Measurements from ENCODE around the gene C1QA. TPM values are rescaled to one million over a fixed set of nuclear protein-coding genes. Genes with fewer than 3 reads are reported as not detected.

Gene C1QA
- polyA plus RNA-seq (2013, experiment 1 of 2): not detected
- not detected for polyA plus RNA-seq (2013, experiment 2 of 2)

- H3K36me3 ChIP-seq (ENCODE audit: insufficient read depth, low read length): no peaks in the 10 kb centered on the region
- H3K27me3 ChIP-seq (ENCODE audit: insufficient read depth, low read length): no peaks in the 10 kb centered on the region
- H3K27ac ChIP-seq (ENCODE audit: low read depth, low read length): no peak within 1 kb of the TSS
- WGBS: 84% methylated on average over 5 of the region's 5 CpGs
- 0 out of 2 replicates have a peak, but pooled peaks cover 4% of the 10 kb centered on the region for H3K9me3 ChIP-seq (ENCODE audit: insufficient read depth, low read depth, low read length)
- 0 out of 2 replicates have a peak, but pooled peaks cover 4% of the 10 kb centered on the region for H3K4me1 ChIP-seq (ENCODE audit: insufficient read depth, low read length)
- no peak within 1 kb of the TSS for H3K4me3 ChIP-seq (ENCODE audit: low read length)
- no peak within 1 kb of the TSS for H3K9ac ChIP-seq (ENCODE audit: low read depth, low read length)
These were observed at the start of gene C1QA for GRCh38 chr1:22636353-22636752. Gene C1QA (plus strand): TSS chr1:22636628. CDS start chr1:22637617, 989 bp downstream.

GRCh38 chr1:22587247-22587646 lies 49.2 kb upstream of the C1QA start:
- Histone ChIP-seq H3K9ac (ENCODE audit: low read depth, low read length) (no peak overlapping the region), H3K27me3 (ENCODE audit: insufficient read depth, low read length) (no peaks in the 10 kb centered on the region), H3K4me1 (ENCODE audit: insufficient read depth, low read length) (no peaks in the 10 kb centered on the region), H3K27ac (ENCODE audit: low read depth, low read length) (no peak overlapping the region), H3K9me3 (ENCODE audit: insufficient read depth, low read depth, low read length) (no peaks in the 10 kb centered on the region), H3K4me3 (ENCODE audit: low read length) (no peak overlapping the region), H3K36me3 (ENCODE audit: insufficient read depth, low read length) (no peaks in the 10 kb centered on the region)
- WGBS: 93% methylated on average over 7 of the region's 7 CpGs

GRCh38 chr1:22588899-22589422 lies 47.5 kb upstream of the C1QA start:
- no peaks in the 10 kb centered on the region for H3K9me3 ChIP-seq (ENCODE audit: insufficient read depth, low read depth, low read length)
- H3K36me3 ChIP-seq (ENCODE audit: insufficient read depth, low read length): no peaks in the 10 kb centered on the region
- no peaks in the 10 kb centered on the region for H3K4me1 ChIP-seq (ENCODE audit: insufficient read depth, low read length)
- no peak overlapping the region for H3K9ac ChIP-seq (ENCODE audit: low read depth, low read length)
- no peaks in the 10 kb centered on the region for H3K27me3 ChIP-seq (ENCODE audit: insufficient read depth, low read length)
- no peak overlapping the region for H3K27ac ChIP-seq (ENCODE audit: low read depth, low read length)
- 90% methylated on average over 24 of the region's 24 CpGs for WGBS
- no peak overlapping the region for H3K4me3 ChIP-seq (ENCODE audit: low read length)

GRCh38 chr1:22591576-22591975 lies 44.9 kb upstream of the C1QA start:
- Histone ChIP-seq H3K4me1 (ENCODE audit: insufficient read depth, low read length) (no peaks in the 10 kb centered on the region), H3K9me3 (ENCODE audit: insufficient read depth, low read depth, low read length) (no peaks in the 10 kb centered on the region), H3K27me3 (ENCODE audit: insufficient read depth, low read length) (no peaks in the 10 kb centered on the region), H3K9ac (ENCODE audit: low read depth, low read length) (no peak overlapping the region), H3K36me3 (ENCODE audit: insufficient read depth, low read length) (no peaks in the 10 kb centered on the region), H3K4me3 (ENCODE audit: low read length) (no peak overlapping the region), H3K27ac (ENCODE audit: low read depth, low read length) (no peak overlapping the region)
- WGBS: 74% methylated on average over 8 of the region's 8 CpGs

GRCh38 chr1:22592051-22592450 lies 44.4 kb upstream of the C1QA start:
- H3K9ac ChIP-seq (ENCODE audit: low read depth, low read length): no peak overlapping the region
- no peaks in the 10 kb centered on the region for H3K36me3 ChIP-seq (ENCODE audit: insufficient read depth, low read length)
- no peaks in the 10 kb centered on the region for H3K27me3 ChIP-seq (ENCODE audit: insufficient read depth, low read length)
- no peaks in the 10 kb centered on the region for H3K4me1 ChIP-seq (ENCODE audit: insufficient read depth, low read length)
- no peak overlapping the region for H3K4me3 ChIP-seq (ENCODE audit: low read length)
- no peak overlapping the region for H3K27ac ChIP-seq (ENCODE audit: low read depth, low read length)
- no peaks in the 10 kb centered on the region for H3K9me3 ChIP-seq (ENCODE audit: insufficient read depth, low read depth, low read length)
- WGBS: 89% methylated on average over 9 of the region's 9 CpGs

DNA sequence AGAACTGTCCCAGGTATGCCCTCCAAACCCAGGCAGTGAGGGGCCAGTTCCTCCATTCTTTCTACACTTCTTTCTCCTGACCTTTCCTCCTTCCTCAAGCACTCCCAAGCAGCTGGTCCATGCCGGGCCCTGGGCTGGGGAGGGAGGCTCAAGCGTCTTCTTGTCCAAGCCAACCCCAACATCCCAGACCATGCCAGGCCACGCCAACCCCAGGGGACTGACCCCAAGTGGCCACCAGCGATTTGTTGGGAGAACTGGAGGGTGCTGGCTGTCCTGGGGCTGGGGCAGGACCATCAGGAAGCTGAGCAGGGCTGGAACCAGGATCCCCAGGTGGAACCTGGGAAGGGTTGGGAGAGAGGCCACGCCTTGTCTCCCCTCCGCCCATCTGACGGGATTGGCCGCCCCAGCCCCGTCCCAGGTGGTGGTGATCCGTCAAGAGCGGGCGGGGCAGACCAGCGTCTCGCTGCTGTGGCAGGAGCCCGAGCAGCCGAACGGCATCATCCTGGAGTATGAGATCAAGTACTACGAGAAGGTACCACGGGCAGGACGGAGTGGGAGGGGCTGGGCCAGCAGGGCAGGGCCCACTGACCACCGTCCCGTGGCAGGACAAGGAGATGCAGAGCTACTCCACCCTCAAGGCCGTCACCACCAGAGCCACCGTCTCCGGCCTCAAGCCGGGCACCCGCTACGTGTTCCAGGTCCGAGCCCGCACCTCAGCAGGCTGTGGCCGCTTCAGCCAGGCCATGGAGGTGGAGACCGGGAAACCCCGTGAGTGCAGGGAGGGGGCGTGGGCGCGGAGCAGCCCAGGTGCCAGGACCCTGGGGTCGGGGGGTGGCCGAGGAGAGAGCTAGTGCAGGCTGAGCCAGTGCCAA lies 43.3 kb upstream of the C1QA start:
- Histone ChIP-seq H3K9ac (ENCODE audit: low read depth, low read length) (no peak overlapping the region), H3K9me3 (ENCODE audit: insufficient read depth, low read depth, low read length) (no peaks in the 10 kb centered on the region), H3K4me1 (ENCODE audit: insufficient read depth, low read length) (no peaks in the 10 kb centered on the region), H3K27me3 (ENCODE audit: insufficient read depth, low read length) (no peaks in the 10 kb centered on the region), H3K27ac (ENCODE audit: low read depth, low read length) (no peak overlapping the region), H3K4me3 (ENCODE audit: low read length) (no peak overlapping the region), H3K36me3 (ENCODE audit: insufficient read depth, low read length) (no peaks in the 10 kb centered on the region)
- 88% methylated on average over 38 of the region's 38 CpGs for WGBS

DNA sequence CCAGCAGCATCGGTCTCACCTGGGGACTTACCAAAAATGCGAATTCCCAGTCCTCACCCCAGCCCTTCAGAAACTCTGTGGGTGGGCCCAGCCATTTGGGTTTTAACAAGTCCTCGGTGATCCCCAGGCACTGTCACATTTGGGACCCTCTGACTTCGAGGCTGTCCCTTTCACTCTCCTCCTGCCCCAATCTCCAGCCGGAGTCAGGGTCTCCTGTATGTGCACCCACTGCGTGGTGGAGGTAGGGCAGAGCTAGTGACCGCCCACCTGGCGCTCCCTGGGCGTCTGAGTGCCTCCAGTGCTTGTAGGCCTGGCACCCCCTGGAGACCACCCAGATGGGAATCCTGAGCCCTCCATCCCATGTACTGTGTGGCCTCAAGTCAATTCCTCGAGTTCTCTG lies 42.0 kb upstream of the C1QA start:
- H3K27me3 ChIP-seq (ENCODE audit: insufficient read depth, low read length): no peaks in the 10 kb centered on the region
- H3K4me3 ChIP-seq (ENCODE audit: low read length): no peak overlapping the region
- H3K9me3 ChIP-seq (ENCODE audit: insufficient read depth, low read depth, low read length): no peaks in the 10 kb centered on the region
- no peak overlapping the region for H3K9ac ChIP-seq (ENCODE audit: low read depth, low read length)
- no peaks in the 10 kb centered on the region for H3K36me3 ChIP-seq (ENCODE audit: insufficient read depth, low read length)
- 86% methylated on average over 10 of the region's 10 CpGs for WGBS
- H3K4me1 ChIP-seq (ENCODE audit: insufficient read depth, low read length): no peaks in the 10 kb centered on the region
- no peak overlapping the region for H3K27ac ChIP-seq (ENCODE audit: low read depth, low read length)

- Histone ChIP-seq H3K27me3 (ENCODE audit: insufficient read depth, low read length) (no peaks in the 10 kb centered on the region), H3K27ac (ENCODE audit: low read depth, low read length) (no peak overlapping the region), H3K9ac (ENCODE audit: low read depth, low read length) (no peak overlapping the region), H3K4me3 (ENCODE audit: low read length) (no peak overlapping the region), H3K4me1 (ENCODE audit: insufficient read depth, low read length) (no peaks in the 10 kb centered on the region), H3K9me3 (ENCODE audit: insufficient read depth, low read depth, low read length) (no peaks in the 10 kb centered on the region), H3K36me3 (ENCODE audit: insufficient read depth, low read length) (no peaks in the 10 kb centered on the region)
- WGBS: 90% methylated on average over 7 of the region's 7 CpGs
These were observed 41.3 kb upstream of the C1QA start for GRCh38 chr1:22595108-22595507.

DNA sequence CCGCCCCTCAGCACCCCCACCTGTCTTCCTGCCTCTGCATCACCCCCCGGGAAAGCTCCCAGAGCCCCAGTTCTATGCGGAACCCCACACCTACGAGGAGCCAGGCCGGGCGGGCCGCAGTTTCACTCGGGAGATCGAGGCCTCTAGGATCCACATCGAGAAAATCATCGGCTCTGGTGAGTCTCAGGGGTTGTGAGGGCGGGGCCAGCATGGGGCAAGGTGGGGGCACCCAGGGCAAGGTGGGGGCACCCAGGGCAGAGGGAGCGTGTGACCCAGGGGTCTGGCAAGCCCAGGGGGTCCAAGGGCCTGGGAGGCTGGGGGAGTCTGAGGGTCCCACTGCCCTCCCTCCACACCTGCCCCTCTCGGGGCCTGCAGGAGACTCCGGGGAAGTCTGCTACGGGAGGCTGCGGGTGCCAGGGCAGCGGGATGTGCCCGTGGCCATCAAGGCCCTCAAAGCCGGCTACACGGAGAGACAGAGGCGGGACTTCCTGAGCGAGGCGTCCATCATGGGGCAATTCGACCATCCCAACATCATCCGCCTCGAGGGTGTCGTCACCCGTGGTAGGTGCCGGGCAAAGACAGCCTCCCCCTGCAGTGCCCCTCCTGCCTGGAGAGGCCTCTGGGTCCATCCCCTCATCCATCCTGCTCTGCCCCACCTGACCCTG lies 39.0 kb upstream of the C1QA start:
- H3K27me3 ChIP-seq (ENCODE audit: insufficient read depth, low read length): no peaks in the 10 kb centered on the region
- H3K27ac ChIP-seq (ENCODE audit: low read depth, low read length): no peak overlapping the region
- H3K36me3 ChIP-seq (ENCODE audit: insufficient read depth, low read length): no peaks in the 10 kb centered on the region
- 91% methylated on average over 30 of the region's 30 CpGs for WGBS
- no peaks in the 10 kb centered on the region for H3K4me1 ChIP-seq (ENCODE audit: insufficient read depth, low read length)
- no peaks in the 10 kb centered on the region for H3K9me3 ChIP-seq (ENCODE audit: insufficient read depth, low read depth, low read length)
- H3K4me3 ChIP-seq (ENCODE audit: low read length): no peak overlapping the region
- no peak overlapping the region for H3K9ac ChIP-seq (ENCODE audit: low read depth, low read length)

GRCh38 chr1:22597996-22598395 lies 38.4 kb upstream of the C1QA start:
- H3K4me3 ChIP-seq (ENCODE audit: low read length): no peak overlapping the region
- no peaks in the 10 kb centered on the region for H3K36me3 ChIP-seq (ENCODE audit: insufficient read depth, low read length)
- WGBS: 95% methylated on average over 6 of the region's 8 CpGs
- H3K9me3 ChIP-seq (ENCODE audit: insufficient read depth, low read depth, low read length): no peaks in the 10 kb centered on the region
- no peaks in the 10 kb centered on the region for H3K4me1 ChIP-seq (ENCODE audit: insufficient read depth, low read length)
- no peaks in the 10 kb centered on the region for H3K27me3 ChIP-seq (ENCODE audit: insufficient read depth, low read length)
- no peak overlapping the region for H3K9ac ChIP-seq (ENCODE audit: low read depth, low read length)
- no peak overlapping the region for H3K27ac ChIP-seq (ENCODE audit: low read depth, low read length)

DNA sequence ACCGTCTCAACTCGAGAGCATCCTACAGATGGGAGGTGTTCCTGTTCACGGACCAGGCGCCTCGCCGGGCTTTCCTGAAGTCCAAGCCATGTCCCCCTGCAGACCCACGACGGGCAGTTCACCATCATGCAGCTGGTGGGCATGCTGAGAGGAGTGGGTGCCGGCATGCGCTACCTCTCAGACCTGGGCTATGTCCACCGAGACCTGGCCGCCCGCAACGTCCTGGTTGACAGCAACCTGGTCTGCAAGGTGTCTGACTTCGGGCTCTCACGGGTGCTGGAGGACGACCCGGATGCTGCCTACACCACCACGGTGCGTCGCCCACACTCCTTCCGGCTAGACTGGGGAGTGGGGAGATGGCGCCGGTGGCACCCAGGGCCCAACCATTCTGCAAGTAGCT lies 37.7 kb upstream of the C1QA start:
- H3K9me3 ChIP-seq (ENCODE audit: insufficient read depth, low read depth, low read length): no peaks in the 10 kb centered on the region
- H3K36me3 ChIP-seq (ENCODE audit: insufficient read depth, low read length): no peaks in the 10 kb centered on the region
- no peaks in the 10 kb centered on the region for H3K4me1 ChIP-seq (ENCODE audit: insufficient read depth, low read length)
- H3K9ac ChIP-seq (ENCODE audit: low read depth, low read length): no peak overlapping the region
- no peaks in the 10 kb centered on the region for H3K27me3 ChIP-seq (ENCODE audit: insufficient read depth, low read length)
- no peak overlapping the region for H3K4me3 ChIP-seq (ENCODE audit: low read length)
- H3K27ac ChIP-seq (ENCODE audit: low read depth, low read length): no peak overlapping the region
- 92% methylated on average over 24 of the region's 24 CpGs for WGBS
